Type B pancreatic cell (in vitro differentiated cells): Measurements from ENCODE around the gene SWI5. TPM values are rescaled to one million over a fixed set of nuclear protein-coding genes. Genes with fewer than 3 reads are reported as not detected.

Experiments
- DNase-seq: peaks from one replicate; pipeline ENCODE4 v3.0.0; 2021; ENCODE audit warnings: mixed read lengths; ENCODE audit not compliant: unreplicated experiment; ENCODE audit errors: extremely low spot score
- H3K27ac Mint-ChIP-seq: 2 replicates; pipeline ENCODE4 v1.8.0; 2021; ENCODE audit warnings: mild to moderate bottlenecking, mixed read lengths
- H3K27me3 Mint-ChIP-seq: 2 replicates; pipeline ENCODE4 v1.8.0; 2021; ENCODE audit warnings: mixed read lengths
- H3K36me3 Mint-ChIP-seq: 2 replicates; pipeline ENCODE4 v1.8.0; 2021; ENCODE audit warnings: mixed read lengths
- H3K4me1 Mint-ChIP-seq: one replicate; pipeline ENCODE4 v1.8.0; 2021; ENCODE audit warnings: mixed read lengths; ENCODE audit not compliant: unreplicated experiment
- H3K4me3 Mint-ChIP-seq: 2 replicates; pipeline ENCODE4 v1.8.0; 2021; ENCODE audit warnings: mild to moderate bottlenecking, mixed read lengths
- H3K9me3 Mint-ChIP-seq: 2 replicates; pipeline ENCODE4 v1.8.0; 2021; ENCODE audit warnings: mixed read lengths
- total RNA-seq: library from RNA; stranded (reverse); gene quantifications from 2 replicates; pipeline ENCODE4 v1.2.1, GENCODE V29; 2021; ENCODE audit warnings: low replicate concordance
- TF ChIP-seq, protein P1 (sequence below): fragments of 200-600 bp; sonication (generic); conservative IDR thresholded peaks from 2 replicates; pipeline ENCODE4 v1.5.0; 2021; ENCODE audit warnings: antibody characterized with exemption, mild to moderate bottlenecking

The SWI5 gene
- total RNA-seq, 1 donor from 2014 or later, result 23.0 TPM

DNA sequence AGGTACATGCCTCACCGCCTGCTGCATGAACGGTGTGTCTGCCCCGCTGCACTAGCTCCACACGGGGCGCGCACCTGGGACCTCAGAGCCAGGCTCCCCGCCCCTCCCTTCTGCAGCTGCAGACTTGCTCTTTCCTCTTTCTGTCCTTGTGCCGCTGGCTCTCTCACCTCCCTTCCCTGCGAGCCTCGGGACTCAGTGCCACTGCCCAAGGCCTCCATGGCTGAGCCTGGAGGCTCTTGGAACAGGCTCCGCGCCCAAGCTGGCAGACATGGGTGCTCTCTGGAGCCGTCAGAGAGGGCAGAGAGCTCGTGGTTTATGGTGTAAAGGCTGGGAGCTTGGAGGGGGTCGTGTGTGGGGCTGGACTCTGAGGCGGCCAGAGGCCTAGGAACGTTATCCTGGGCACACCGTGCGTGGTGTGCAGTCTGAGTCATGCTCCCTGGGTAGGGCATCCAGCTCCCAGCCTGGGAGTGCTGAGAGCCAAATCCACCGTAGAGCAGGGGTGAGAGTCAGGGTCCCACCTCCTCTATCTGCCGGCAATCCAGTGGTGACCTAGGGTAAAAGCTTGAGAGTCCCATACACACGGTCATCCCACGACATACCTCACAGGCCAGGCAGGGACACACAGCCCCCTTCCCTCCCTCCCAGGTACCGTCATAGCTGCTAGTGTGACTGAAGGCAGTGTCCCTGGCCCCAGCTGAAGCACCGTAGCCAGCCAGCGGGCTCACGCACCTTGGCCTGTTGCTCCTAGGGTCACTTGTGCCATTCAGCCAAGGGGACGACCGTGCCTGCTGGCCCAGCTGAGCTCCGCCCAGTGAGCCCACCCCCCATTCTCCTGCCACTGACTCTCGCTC, 22.7 kb upstream of the SWI5 start:
- H3K36me3 Mint-ChIP-seq, result peaks cover 9% of the 10 kb centered on the region
- H3K9me3 Mint-ChIP-seq, result no peaks in the 10 kb centered on the region
- DNase-seq, result no peak
- H3K27me3 Mint-ChIP-seq, result no peaks in the 10 kb centered on the region
- peaks cover 22% of the 10 kb centered on the region for H3K4me1 Mint-ChIP-seq
- no peak overlapping the region for H3K4me3 Mint-ChIP-seq
- TF ChIP-seq, protein P1, sequence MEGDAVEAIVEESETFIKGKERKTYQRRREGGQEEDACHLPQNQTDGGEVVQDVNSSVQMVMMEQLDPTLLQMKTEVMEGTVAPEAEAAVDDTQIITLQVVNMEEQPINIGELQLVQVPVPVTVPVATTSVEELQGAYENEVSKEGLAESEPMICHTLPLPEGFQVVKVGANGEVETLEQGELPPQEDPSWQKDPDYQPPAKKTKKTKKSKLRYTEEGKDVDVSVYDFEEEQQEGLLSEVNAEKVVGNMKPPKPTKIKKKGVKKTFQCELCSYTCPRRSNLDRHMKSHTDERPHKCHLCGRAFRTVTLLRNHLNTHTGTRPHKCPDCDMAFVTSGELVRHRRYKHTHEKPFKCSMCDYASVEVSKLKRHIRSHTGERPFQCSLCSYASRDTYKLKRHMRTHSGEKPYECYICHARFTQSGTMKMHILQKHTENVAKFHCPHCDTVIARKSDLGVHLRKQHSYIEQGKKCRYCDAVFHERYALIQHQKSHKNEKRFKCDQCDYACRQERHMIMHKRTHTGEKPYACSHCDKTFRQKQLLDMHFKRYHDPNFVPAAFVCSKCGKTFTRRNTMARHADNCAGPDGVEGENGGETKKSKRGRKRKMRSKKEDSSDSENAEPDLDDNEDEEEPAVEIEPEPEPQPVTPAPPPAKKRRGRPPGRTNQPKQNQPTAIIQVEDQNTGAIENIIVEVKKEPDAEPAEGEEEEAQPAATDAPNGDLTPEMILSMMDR, result no peak
- no peak overlapping the region for H3K27ac Mint-ChIP-seq

DNA sequence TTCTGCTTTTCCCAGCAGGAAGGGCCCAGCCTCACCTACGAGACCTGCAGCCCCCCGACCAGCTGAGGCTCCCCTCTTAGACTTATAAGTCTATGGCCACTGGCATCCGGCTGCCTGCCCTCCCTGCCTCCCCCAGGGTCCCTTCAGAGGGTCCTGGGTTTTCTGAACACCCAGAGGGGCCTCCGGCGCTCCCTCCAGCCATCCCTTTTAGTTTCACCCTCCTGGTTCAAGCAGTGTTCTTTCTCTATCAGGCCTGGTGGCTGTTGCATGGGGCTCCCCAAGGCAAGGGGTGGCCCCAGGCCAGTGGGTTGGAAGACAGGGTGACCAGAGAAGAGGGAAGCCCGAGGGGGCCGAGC, 22.1 kb upstream of the SWI5 start:
- Mint-ChIP-seq H3K36me3 (peaks cover 9% of the 10 kb centered on the region), H3K27me3 (no peaks in the 10 kb centered on the region), H3K9me3 (no peaks in the 10 kb centered on the region), H3K4me1 (peaks cover 22% of the 10 kb centered on the region), H3K4me3 (no peak overlapping the region), H3K27ac (no peak overlapping the region)
- no peak for DNase-seq
- TF ChIP-seq, protein P1, result no peak

DNA sequence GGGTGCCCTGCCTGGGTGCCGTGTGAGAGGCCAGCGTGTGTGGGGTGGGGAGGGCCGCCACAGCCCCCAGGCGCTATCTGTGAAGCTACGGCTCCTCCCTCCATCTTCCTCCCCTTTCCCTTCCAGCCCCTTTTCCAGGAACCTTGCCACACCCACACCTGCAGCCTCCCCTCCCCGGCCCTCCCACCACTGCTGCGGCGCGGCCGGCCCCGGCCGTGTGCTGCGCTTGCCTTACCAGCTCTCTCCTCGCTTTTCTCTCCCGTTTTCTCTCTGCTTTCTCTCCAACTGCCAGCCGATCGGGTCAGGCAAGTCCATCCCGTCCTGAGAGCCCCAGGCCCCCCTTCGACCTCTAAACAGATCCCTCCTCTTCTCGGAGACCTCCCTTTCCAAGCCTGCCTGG, 21.7 kb upstream of the SWI5 start:
- TF ChIP-seq, protein P1, result no peak
- Mint-ChIP-seq H3K9me3 (no peaks in the 10 kb centered on the region), H3K27me3 (no peaks in the 10 kb centered on the region), H3K4me3 (no peak overlapping the region), H3K4me1 (peaks cover 22% of the 10 kb centered on the region), H3K27ac (no peak overlapping the region), H3K36me3 (peaks cover 9% of the 10 kb centered on the region)
- no peak for DNase-seq

GRCh38 chr9:128254855-128255759, 21.0 kb upstream of the SWI5 start:
- Mint-ChIP-seq H3K36me3 (peaks cover 5% of the 10 kb centered on the region), H3K27ac (peak overlapping the region; percentile 68), H3K9me3 (no peaks in the 10 kb centered on the region), H3K4me1 (peaks cover 22% of the 10 kb centered on the region), H3K4me3 (peak overlapping the region; percentile 54), H3K27me3 (no peaks in the 10 kb centered on the region)
- TF ChIP-seq, protein P1, result peak; percentile 94
- DNase-seq, result no peak

DNA sequence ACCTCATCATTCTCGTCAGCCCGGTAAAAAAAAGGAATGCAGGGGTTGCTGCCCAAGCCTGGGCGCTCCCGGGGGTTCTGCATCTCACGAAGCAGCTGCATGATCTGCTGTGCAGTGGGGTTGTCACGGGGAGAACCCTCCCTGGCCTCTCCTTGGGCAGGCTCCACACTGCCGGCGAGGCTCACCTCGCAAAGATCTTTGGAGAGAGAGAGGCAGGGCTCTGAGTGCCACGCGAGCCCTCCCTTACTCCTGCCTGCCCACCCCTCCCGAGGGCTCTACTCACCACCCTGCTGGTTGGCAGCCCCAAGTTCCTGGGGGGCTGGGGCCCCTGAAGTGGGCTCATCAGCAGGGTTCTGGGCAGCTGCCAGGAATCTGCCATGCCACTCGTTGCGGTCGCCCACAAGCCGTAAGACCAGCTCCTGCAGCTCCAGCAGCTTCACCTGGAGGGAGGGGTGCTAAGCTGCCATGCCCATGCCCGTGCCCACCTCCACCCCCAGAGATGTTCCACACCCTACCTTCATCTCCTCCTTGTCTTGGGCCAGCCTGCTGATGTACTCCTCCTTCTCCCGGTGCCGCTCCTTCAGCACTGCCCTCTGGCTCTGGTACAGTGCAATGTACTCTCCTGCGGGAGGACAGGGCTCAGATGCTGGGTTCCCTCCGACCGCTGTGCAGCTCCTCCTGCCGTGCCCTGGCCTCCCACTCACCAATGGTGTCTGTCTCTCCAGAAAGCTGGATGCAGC, 18.8 kb upstream of the SWI5 start:
- H3K4me1 Mint-ChIP-seq, result peaks cover 11% of the 10 kb centered on the region
- no peaks in the 10 kb centered on the region for H3K27me3 Mint-ChIP-seq
- H3K9me3 Mint-ChIP-seq, result no peaks in the 10 kb centered on the region
- peaks cover 11% of the 10 kb centered on the region for H3K36me3 Mint-ChIP-seq
- H3K4me3 Mint-ChIP-seq, result no peak overlapping the region
- no peak for DNase-seq
- TF ChIP-seq, protein P1, result no peak
- peak overlapping the region; percentile 68 for H3K27ac Mint-ChIP-seq
